Right cardiac atrium (tissue), 5 donors: ENCODE measurements around the gene UMOD. TPM values are rescaled to one million over a fixed set of nuclear protein-coding genes. Genes with fewer than 3 reads are reported as not detected.

ENCODE experiments used
- ATAC-seq, 2 donors: fragments of 200-7000 bp; cut with Tn5 transposase; one replicate each; pipeline versions ENCODE4 v1.8.0 to v1.9.1; 2020; ENCODE audit warnings: moderate library complexity in 2 of 2, mild to moderate bottlenecking in 1 of 2
- DNase-seq, 3 donors: peaks; one replicate each; pipeline ENCODE4 v3.0.0-alpha.2; 2020
- H3K27ac ChIP-seq: one replicate; pipeline ENCODE4 v1.5.1; 2013; ENCODE audit warnings: mild to moderate bottlenecking, low read length, control low read depth, moderate library complexity
- H3K27me3 ChIP-seq: one replicate; pipeline ENCODE4 v1.6.1; 2013; ENCODE audit not compliant: control insufficient read depth, insufficient read depth
- H3K4me1 ChIP-seq: one replicate; pipeline ENCODE4 v1.6.1; 2013; ENCODE audit warnings: low read length; ENCODE audit not compliant: control insufficient read depth, insufficient read depth
- H3K4me3 ChIP-seq: one replicate; pipeline ENCODE4 v1.5.1; 2013; ENCODE audit warnings: low read length, control low read depth
- H3K9me3 ChIP-seq: one replicate; pipeline ENCODE4 v1.6.1; 2013; ENCODE audit warnings: low read length; ENCODE audit not compliant: control insufficient read depth
- WGBS: extraction: QIAGEN DNeasy Blood & Tissue Kit; methylation state at CpG from one replicate; pipeline ENCODE4 v1.1.7; 2013; 5-methylcytosine and 5-hydroxymethylcytosine counted together
- intact Hi-C, 4 donors: fragments of 100-400 bp; cut with DNase I; formaldehyde crosslinking; loops; one replicate each; pipeline versions ENCODE4 v1.11.0 to v1.14.0; 2022 to 2023
- long read RNA-seq, 4 donors: library from polyadenylated mRNA; unstranded; transcript quantifications; one replicate each; pipeline ENCODE4 v2.0.0, GENCODE V29; 2020 to 2021
- polyA plus RNA-seq: library from polyadenylated mRNA; stranded (reverse); fragments of 200-250 nt; gene quantifications from one replicate; pipeline ENCODE4 v1.2.3, GENCODE V29; 2013
- total RNA-seq, 4 donors: library from RNA; stranded (reverse); fragmentation: NEBNext Ultra II Directional; extraction: Animal tissue kit (Norgen Biotek cat#: 25700); gene quantifications; one replicate each; pipeline ENCODE4 v1.2.1, GENCODE V29; 2021
- donor health status: healthy with polysubstance abuse.
- donor health status: DM: no; HTN: yes; CAD: no.
- donor health status: DM: no; HTN: no; CAD: no.
- donor health status: DM: no; HTN: yes; CAD: no; lungs with severe emphysema.
- donor health status: DM: yes; HTN: yes; CAD: no.

The UMOD gene
- total RNA-seq = not detected
- polyA plus RNA-seq = not detected
- long read RNA-seq, donor 1 = 0 reads
- long read RNA-seq, donor 2 = 0 reads
- long read RNA-seq, donor 3 = 0 reads
- long read RNA-seq, donor 4 = 0 reads

DNA sequence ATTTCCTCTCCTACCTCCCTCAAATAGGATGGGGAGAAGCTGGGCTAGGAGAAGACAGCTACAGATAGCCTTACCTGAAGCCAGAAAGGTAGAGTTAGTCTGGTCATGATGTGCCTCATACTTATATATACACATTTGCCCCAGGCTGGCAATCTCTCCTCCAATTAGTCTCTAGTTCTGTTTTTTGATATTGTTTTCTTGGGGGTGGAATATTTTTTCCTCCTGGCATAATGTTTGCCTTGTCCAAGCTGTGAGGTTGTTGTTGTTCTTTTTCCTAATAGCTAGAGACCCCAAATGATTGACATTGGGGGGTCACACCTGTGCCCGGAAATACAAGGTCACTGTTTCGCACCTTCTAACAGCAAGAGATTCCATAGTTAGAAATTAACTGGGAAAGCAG is at the start of gene UMOD:
Gene UMOD, minus strand, starts transcription at position 101 of the 400 bp plus-strand sequence. CDS start 1,978 bp downstream, outside the sequence.
- no peak within 1 kb of the TSS for H3K4me3 ChIP-seq
- no peaks in the 10 kb centered on the region for H3K4me1 ChIP-seq
- 87% methylated on average over 2 of the region's 2 CpGs for WGBS
- intact Hi-C loops = no loop called here
- no peak within 1 kb of the TSS for H3K27ac ChIP-seq
- no peaks in the 10 kb centered on the region for H3K9me3 ChIP-seq
- no peaks in the 10 kb centered on the region for H3K27me3 ChIP-seq
- ATAC-seq = no peak
- no peak for DNase-seq

GRCh38 chr16:20401475-20402016 is 49.0 kb upstream of the UMOD start:
- intact Hi-C loops = no loop called here
- ATAC-seq (no peak), DNase-seq (no peak)
- Histone ChIP-seq H3K27ac (no peak overlapping the region), H3K4me3 (no peak overlapping the region), H3K9me3 (no peaks in the 10 kb centered on the region), H3K4me1 (no peaks in the 10 kb centered on the region), H3K27me3 (no peaks in the 10 kb centered on the region)
- WGBS = 73% methylated on average over 8 of the region's 8 CpGs

DNA sequence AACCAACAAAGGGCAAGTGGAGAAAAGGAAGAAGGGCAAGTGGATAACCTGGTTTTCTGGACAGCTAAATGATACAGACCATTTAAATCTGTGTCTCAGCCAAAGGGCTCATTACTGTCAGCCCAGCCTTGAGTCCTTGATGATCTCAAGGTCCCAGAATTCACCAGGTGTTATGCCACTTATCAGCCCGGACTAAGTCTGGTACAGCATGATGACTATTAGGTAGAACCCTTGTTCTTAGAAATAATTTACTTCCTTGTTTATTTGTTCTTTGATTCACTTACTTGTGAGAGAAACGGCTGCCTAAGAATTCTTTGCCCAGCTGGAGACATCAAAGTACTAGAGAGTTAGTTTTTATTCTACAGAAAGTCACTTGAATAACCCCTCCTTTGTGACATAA is 48.6 kb upstream of the UMOD start:
- intact Hi-C loops = no loop called here

DNA sequence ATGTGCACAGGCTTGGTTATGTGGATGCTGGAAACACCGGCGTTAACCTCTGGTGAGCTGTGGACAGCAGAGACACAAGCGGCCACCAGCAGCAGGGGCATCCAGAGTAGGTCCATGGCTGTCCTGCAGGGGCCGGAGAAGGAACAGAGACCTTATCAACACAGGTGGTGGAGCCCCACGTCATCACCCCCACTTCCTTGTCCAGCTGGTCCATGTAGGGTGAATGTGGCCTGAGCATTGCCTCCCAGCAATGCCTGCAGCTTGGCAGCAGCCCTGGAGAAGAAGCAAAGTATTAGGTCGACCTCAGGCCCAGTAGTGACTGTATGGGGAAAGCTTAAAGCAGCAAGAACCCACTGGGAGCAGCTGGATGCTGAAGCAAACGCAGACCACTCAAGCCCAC is 46.7 kb upstream of the UMOD start:
- WGBS = 59% methylated on average over 7 of the region's 7 CpGs
- Histone ChIP-seq H3K27ac (no peak overlapping the region), H3K4me3 (no peak overlapping the region), H3K4me1 (peaks cover under 1% of the 10 kb centered on the region), H3K9me3 (no peaks in the 10 kb centered on the region), H3K27me3 (no peaks in the 10 kb centered on the region)
- intact Hi-C loops = no loop called here
- no peak for DNase-seq
- no peak for ATAC-seq

More for the DNA sequence above, 48.6 kb upstream of the UMOD start:
- Histone ChIP-seq H3K27me3 (no peaks in the 10 kb centered on the region), H3K4me1 (no peaks in the 10 kb centered on the region), H3K4me3 (no peak overlapping the region), H3K27ac (no peak overlapping the region), H3K9me3 (no peaks in the 10 kb centered on the region)
- DNase-seq (no peak), ATAC-seq (no peak)
- 57% methylated on average over 2 of the region's 2 CpGs for WGBS

- no peak for ATAC-seq
- 85% methylated on average over 3 of the region's 3 CpGs for WGBS
- no peak overlapping the region for H3K4me3 ChIP-seq
These were observed 46.1 kb upstream of the UMOD start for GRCh38 chr16:20398603-20399002.

DNA sequence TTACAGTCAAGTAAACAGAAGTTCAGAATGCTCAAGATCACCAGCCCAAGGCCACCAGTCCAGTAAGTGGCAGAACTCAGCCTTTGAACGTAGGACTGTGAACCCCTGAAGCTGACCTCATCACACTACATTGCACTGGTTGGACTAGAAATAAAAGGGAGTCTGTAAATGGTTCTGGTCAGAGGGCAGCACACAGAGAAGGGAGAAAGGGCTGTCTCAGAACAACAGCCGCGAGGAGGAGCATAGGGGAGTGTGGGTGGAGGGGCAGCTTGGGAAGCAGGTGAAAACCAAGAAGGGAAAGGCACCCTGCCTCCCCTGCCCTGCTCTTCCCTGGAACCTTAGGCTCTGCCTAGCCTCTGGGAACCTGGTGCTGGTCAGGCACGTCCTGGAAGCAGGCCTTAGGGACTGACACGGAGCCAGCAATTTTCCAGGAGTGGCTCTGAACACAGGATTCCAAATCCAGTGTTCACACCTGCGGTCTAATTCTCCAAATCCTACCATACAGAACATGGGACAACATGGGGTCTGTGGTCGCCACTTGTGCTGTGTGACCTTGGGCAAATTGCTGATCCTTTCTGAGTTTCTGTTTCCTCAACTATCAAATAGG is 45.1 kb upstream of the UMOD start:
- Histone ChIP-seq H3K27ac (no peak overlapping the region), H3K4me3 (no peak overlapping the region), H3K4me1 (peaks cover 3% of the 10 kb centered on the region), H3K9me3 (no peaks in the 10 kb centered on the region), H3K27me3 (no peaks in the 10 kb centered on the region)
- DNase-seq (no peak), ATAC-seq (no peak)
- intact Hi-C loops = no loop called here
- 87% methylated on average over 7 of the region's 7 CpGs for WGBS

More at GRCh38 chr16:20398603-20399002, 46.1 kb upstream of the UMOD start:
- intact Hi-C loops = no loop called here
- no peak for DNase-seq
- H3K9me3 ChIP-seq = no peaks in the 10 kb centered on the region
- peaks cover 3% of the 10 kb centered on the region for H3K4me1 ChIP-seq
- H3K27me3 ChIP-seq = no peaks in the 10 kb centered on the region
- H3K27ac ChIP-seq = no peak overlapping the region

DNA sequence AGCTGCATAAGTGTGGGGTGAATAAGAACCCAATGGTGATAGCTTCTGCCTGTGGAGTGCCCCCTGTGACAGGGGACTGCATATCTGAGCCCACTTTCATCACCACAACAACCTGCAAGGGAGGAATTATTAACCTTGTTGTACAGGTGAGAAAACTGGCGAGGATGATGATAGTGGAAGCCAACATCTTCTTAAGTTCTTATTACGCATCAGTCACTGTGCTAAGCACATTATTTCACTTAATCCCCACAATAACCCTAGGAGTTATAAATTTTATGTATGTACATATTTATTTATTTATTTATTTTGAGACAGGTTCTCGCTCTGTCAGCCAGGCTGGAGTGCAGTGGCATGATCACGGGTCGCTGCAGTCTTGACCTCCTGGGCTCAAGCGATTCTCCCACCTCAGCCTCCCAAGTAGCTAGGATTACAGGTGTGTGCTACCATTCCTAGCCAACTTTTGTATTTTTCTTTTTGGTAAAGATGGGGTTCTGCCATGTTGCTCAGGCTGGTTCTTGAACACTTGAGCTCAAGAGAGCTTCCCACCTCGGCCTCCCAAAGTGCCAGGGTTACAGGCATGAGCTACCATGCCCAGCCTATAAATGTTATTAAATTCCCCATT is 44.4 kb upstream of the UMOD start:
- DNase-seq = no peak
- Histone ChIP-seq H3K4me1 (peaks cover 3% of the 10 kb centered on the region), H3K4me3 (no peak overlapping the region), H3K27me3 (no peaks in the 10 kb centered on the region), H3K27ac (no peak overlapping the region), H3K9me3 (no peaks in the 10 kb centered on the region)
- intact Hi-C loops = no loop called here
- no peak for ATAC-seq
- 97% methylated on average over 7 of the region's 7 CpGs for WGBS

DNA sequence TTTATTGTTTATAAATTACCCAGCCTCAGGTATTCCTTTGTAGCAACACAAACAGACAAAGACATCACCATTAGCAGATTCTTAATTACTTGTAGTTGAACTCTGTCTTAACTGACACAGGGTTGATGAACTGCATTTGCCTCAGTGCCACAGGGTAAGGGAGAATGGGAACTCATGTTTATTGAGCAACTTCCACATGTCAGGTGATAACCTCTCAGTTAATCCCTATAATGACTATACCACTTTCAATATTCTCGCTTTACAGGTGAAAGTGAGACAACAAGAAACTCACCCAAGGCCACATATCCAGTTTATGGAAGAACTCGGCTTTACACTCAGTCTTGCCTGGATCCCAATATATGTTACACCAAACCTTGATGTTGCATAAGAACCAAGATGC is 43.4 kb upstream of the UMOD start:
- peaks cover 3% of the 10 kb centered on the region for H3K4me1 ChIP-seq
- DNase-seq (no peak), ATAC-seq (no peak)
- 96% methylated on average over 2 of the region's 2 CpGs for WGBS
- intact Hi-C loops = no loop called here
- H3K4me3 ChIP-seq = no peak overlapping the region
- H3K27ac ChIP-seq = no peak overlapping the region
- no peaks in the 10 kb centered on the region for H3K9me3 ChIP-seq
- H3K27me3 ChIP-seq = no peaks in the 10 kb centered on the region

- DNase-seq (peak in 1 of 3 donors; percentile 67), ATAC-seq (no peak)
- WGBS = 37% methylated on average over 2 of the region's 2 CpGs
- H3K4me3 ChIP-seq = no peak overlapping the region
- no peaks in the 10 kb centered on the region for H3K9me3 ChIP-seq
- H3K27me3 ChIP-seq = no peaks in the 10 kb centered on the region
- H3K27ac ChIP-seq = no peak overlapping the region
- H3K4me1 ChIP-seq = peaks cover 3% of the 10 kb centered on the region
- intact Hi-C loops = no loop called here
These were observed 41.5 kb upstream of the UMOD start for GRCh38 chr16:20393801-20394577.

- H3K4me3 ChIP-seq = no peak overlapping the region
- no peaks in the 10 kb centered on the region for H3K27me3 ChIP-seq
- H3K27ac ChIP-seq = no peak overlapping the region
- peaks cover 3% of the 10 kb centered on the region for H3K4me1 ChIP-seq
- WGBS = 95% methylated on average over 5 of the region's 5 CpGs
- H3K9me3 ChIP-seq = no peaks in the 10 kb centered on the region
- DNase-seq = no peak
- no peak for ATAC-seq
- intact Hi-C loops = no loop called here
These were observed 38.5 kb upstream of the UMOD start for GRCh38 chr16:20391045-20391444.

- intact Hi-C loops = loop anchor here in 1 of 4 donors (10.0 kb wide), 1 partner anchor 484 kb away; no protein-coding TSS in a partner anchor
- Histone ChIP-seq H3K27ac (no peak overlapping the region), H3K4me3 (no peak overlapping the region), H3K9me3 (no peaks in the 10 kb centered on the region), H3K4me1 (no peaks in the 10 kb centered on the region), H3K27me3 (no peaks in the 10 kb centered on the region)
- DNase-seq (no peak), ATAC-seq (no peak)
- 77% methylated on average over 1 of the region's 1 CpG for WGBS
These were observed 36.3 kb upstream of the UMOD start for GRCh38 chr16:20388854-20389253.
